H9 (cell line): ENCODE measurements around the gene GCM1. TPM values are rescaled to one million over a fixed set of nuclear protein-coding genes. Genes with fewer than 3 reads are reported as not detected.

Experiments
- DNase-seq: peaks from one replicate; pipeline ENCODE4 v3.0.0-alpha.2; 2017
- H2AFZ ChIP-seq: one replicate; pipeline ENCODE4 v1.6.1; 2013; ENCODE audit warnings: mild to moderate bottlenecking, low read length, control low read depth, moderate library complexity
- H2AK5ac ChIP-seq: 2 replicates; pipeline ENCODE4 v1.6.1; 2013; ENCODE audit warnings: low read length, control low read depth, mixed read lengths; ENCODE audit not compliant: insufficient read length
- H2BK120ac ChIP-seq: one replicate; pipeline ENCODE4 v1.6.1; 2013; ENCODE audit warnings: low read depth, mild to moderate bottlenecking, low read length, control low read depth, inconsistent platforms; ENCODE audit not compliant: poor library complexity, severe bottlenecking
- H2BK12ac ChIP-seq: 2 replicates; pipeline ENCODE4 v1.6.1; 2013; ENCODE audit warnings: low read length, control low read depth, mixed read lengths, low read depth; ENCODE audit not compliant: insufficient read length
- H2BK15ac ChIP-seq: 2 replicates; pipeline ENCODE4 v1.6.1; 2013; ENCODE audit warnings: low read depth, low read length, control low read depth
- H2BK20ac ChIP-seq: one replicate; pipeline ENCODE4 v1.6.1; 2013; ENCODE audit warnings: low read depth, mild to moderate bottlenecking, low read length, control low read depth, inconsistent platforms; ENCODE audit not compliant: poor library complexity, severe bottlenecking
- H2BK5ac ChIP-seq: 2 replicates; pipeline ENCODE4 v1.6.1; 2013; ENCODE audit warnings: low read length, control low read depth, mixed read lengths; ENCODE audit not compliant: insufficient read length
- H3K14ac ChIP-seq: 2 replicates; pipeline ENCODE4 v1.6.1; 2013; ENCODE audit warnings: low read length, control low read depth; ENCODE audit not compliant: insufficient read depth
- H3K18ac ChIP-seq: 2 replicates; pipeline ENCODE4 v1.6.1; 2013; ENCODE audit warnings: low read depth, mild to moderate bottlenecking, mixed read lengths, low read length, control low read depth; ENCODE audit not compliant: insufficient read length
- H3K23ac ChIP-seq: 2 replicates; pipeline ENCODE4 v1.6.1; 2013; ENCODE audit warnings: low read length, control low read depth, mixed read lengths, low read depth; ENCODE audit not compliant: insufficient read length
- H3K23me2 ChIP-seq: 2 replicates; pipeline ENCODE4 v1.6.1; 2013; ENCODE audit warnings: low read depth, mild to moderate bottlenecking, mixed read lengths, low read length, control low read depth; ENCODE audit not compliant: insufficient read length, poor library complexity, severe bottlenecking
- H3K27ac ChIP-seq: 2 replicates; pipeline ENCODE4 v1.5.1; 2013; ENCODE audit warnings: low read length, control low read depth, mixed read lengths, low read depth; ENCODE audit not compliant: insufficient read length
- H3K27me3 ChIP-seq: 2 replicates; pipeline ENCODE4 v1.6.1; 2013; ENCODE audit warnings: low read length, control low read depth, inconsistent platforms; ENCODE audit not compliant: insufficient read depth
- H3K4ac ChIP-seq: 2 replicates; pipeline ENCODE4 v1.6.1; 2013; ENCODE audit warnings: low read depth, mild to moderate bottlenecking, control low read depth, inconsistent platforms, low read length, moderate library complexity
- H3K4me1 ChIP-seq: 2 replicates; pipeline ENCODE4 v1.6.1; 2013; ENCODE audit warnings: low read length, control low read depth, inconsistent platforms; ENCODE audit not compliant: insufficient read depth
- H3K4me2 ChIP-seq: 2 replicates; pipeline ENCODE4 v1.6.1; 2013; ENCODE audit warnings: low read length, control low read depth, mixed read lengths; ENCODE audit not compliant: insufficient read length, insufficient read depth
- H3K56ac ChIP-seq: 2 replicates; pipeline ENCODE4 v1.6.1; 2013; ENCODE audit warnings: low read depth, mild to moderate bottlenecking, mixed read lengths, low read length, control low read depth; ENCODE audit not compliant: insufficient read length
- H3K79me1 ChIP-seq: 2 replicates; pipeline ENCODE4 v1.6.1; 2013; ENCODE audit warnings: low read depth, mild to moderate bottlenecking, moderate library complexity, low read length, control low read depth, inconsistent platforms; ENCODE audit not compliant: insufficient read depth, poor library complexity, severe bottlenecking
- H3K79me2 ChIP-seq: 2 replicates; pipeline ENCODE4 v1.6.1; 2013; ENCODE audit warnings: low read length, control low read depth, inconsistent platforms; ENCODE audit not compliant: insufficient read depth
- H3K9ac ChIP-seq: 2 replicates; pipeline ENCODE4 v1.6.1; 2013; ENCODE audit warnings: low read length, control low read depth, mixed read lengths; ENCODE audit not compliant: insufficient read length; ENCODE audit errors: extremely low read depth
- H3K9me3 ChIP-seq: one replicate; pipeline ENCODE4 v1.6.1; 2013; ENCODE audit warnings: low read depth, low read length, inconsistent platforms; ENCODE audit not compliant: control insufficient read depth
- H3T11ph ChIP-seq: one replicate; pipeline ENCODE4 v1.6.1; 2013; ENCODE audit warnings: mild to moderate bottlenecking, low read length, control low read depth, inconsistent platforms
- H4K20me1 ChIP-seq: one replicate; pipeline ENCODE4 v1.6.1; 2013; ENCODE audit not compliant: control insufficient read depth, insufficient read length, insufficient read depth
- H4K5ac ChIP-seq: 2 replicates; pipeline ENCODE4 v1.6.1; 2013; ENCODE audit warnings: low read depth, mild to moderate bottlenecking, mixed read lengths, low read length, control low read depth; ENCODE audit not compliant: insufficient read length
- H4K8ac ChIP-seq: replicated peaks from 2 replicates; pipeline ENCODE4 v1.6.1; 2013; ENCODE audit warnings: low read length, control low read depth, mixed read lengths, low read depth; ENCODE audit not compliant: insufficient read length
- H4K91ac ChIP-seq: 2 replicates; pipeline ENCODE4 v1.6.1; 2013; ENCODE audit warnings: low read depth, mild to moderate bottlenecking, moderate library complexity, mixed read lengths, low read length, control low read depth; ENCODE audit not compliant: insufficient read length
- H3K27ac Mint-ChIP-seq, 3 experiments: 2 replicates in 2 of 3; 3 replicates in 1 of 3; pipeline ENCODE4 v1.8.0; 2020 to 2021; ENCODE audit warnings: mixed read lengths in 3 of 3, mild to moderate bottlenecking in 1 of 3, moderate library complexity in 1 of 3
- H3K27me3 Mint-ChIP-seq: 2 replicates; pipeline ENCODE4 v1.8.0; 2021; ENCODE audit warnings: low read depth, mild to moderate bottlenecking, moderate library complexity, mixed read lengths
- H3K36me3 Mint-ChIP-seq, 3 experiments: 2 replicates in 2 of 3; 3 replicates in 1 of 3; pipeline ENCODE4 v1.8.0; 2020 to 2021; ENCODE audit warnings: low read depth in 3 of 3, mixed read lengths in 3 of 3; ENCODE audit not compliant: insufficient read depth in 1 of 3
- H3K4me1 Mint-ChIP-seq, 2 experiments: 2 replicates each; pipeline ENCODE4 v1.8.0; 2020; ENCODE audit warnings: mixed read lengths in 2 of 2
- H3K4me3 Mint-ChIP-seq, 2 experiments: 2 replicates in 1 of 2; 3 replicates in 1 of 2; pipeline ENCODE4 v1.8.0; 2020 to 2021; ENCODE audit warnings: mild to moderate bottlenecking in 2 of 2, mixed read lengths in 2 of 2, moderate library complexity in 1 of 2
- H3K9me3 Mint-ChIP-seq, 2 experiments: 2 replicates in 1 of 2; 3 replicates in 1 of 2; pipeline ENCODE4 v1.8.0; 2020; ENCODE audit warnings: mild to moderate bottlenecking in 2 of 2, mixed read lengths in 2 of 2, moderate library complexity in 1 of 2
- WGBS: extraction: QIAGEN DNeasy Blood & Tissue Kit; methylation state at CpG from one replicate; pipeline ENCODE4 v1.1.7; 2013; ENCODE audit warnings: missing lambda C conversion rate, low lambda C conversion rate, mixed read lengths; ENCODE audit not compliant: insufficient read length; ENCODE audit errors: extremely low coverage; 5-methylcytosine and 5-hydroxymethylcytosine counted together
- total RNA-seq: library from RNA; stranded (reverse); gene quantifications from 2 replicates; pipeline ENCODE4 v1.2.1, GENCODE V29; 2021
- TF ChIP-seq, protein P1 (sequence below): fragments of 200-600 bp; sonication (generic); conservative IDR thresholded peaks from 3 replicates; pipeline ENCODE4 v1.8.0; 2021; ENCODE audit warnings: antibody characterized with exemption, mild to moderate bottlenecking

The GCM1 gene
- total RNA-seq, 1 experiment from 2014 or later, result not detected

DNA sequence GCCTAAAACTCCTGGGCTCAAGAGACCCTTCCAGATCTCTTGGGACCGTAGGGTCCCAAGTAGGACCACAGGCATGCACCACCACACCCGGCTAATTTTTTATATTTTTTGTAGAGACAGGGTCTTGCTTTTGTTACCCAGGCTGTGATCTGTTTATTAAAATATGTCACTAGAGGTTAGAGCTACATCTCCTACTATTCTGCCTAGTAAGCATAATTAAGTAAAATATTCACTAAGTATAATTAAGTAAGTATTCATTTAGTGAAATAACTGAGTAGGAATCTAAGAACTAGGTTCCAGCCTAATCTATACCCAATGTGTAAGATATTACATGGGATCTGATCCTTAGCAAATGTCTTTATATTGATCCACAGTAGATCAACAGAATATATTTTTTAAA is 40.2 kb upstream of the GCM1 start:
- Histone ChIP-seq H2BK120ac (no peak overlapping the region), H3K4me1 (peaks cover 3% of the 10 kb centered on the region; the same call in 1 of the 2 replicates), H3K23me2 (no peaks in the 10 kb centered on the region), H4K91ac (no peak overlapping the region), H3K79me1 (no peaks in the 10 kb centered on the region), H4K8ac (no peak overlapping the region), H2AK5ac (no peak overlapping the region), H3K23ac (no peak overlapping the region), H3K27ac (no peak overlapping the region), H3K9ac (no peak overlapping the region), H3T11ph (no peak overlapping the region), H3K4me2 (no peak overlapping the region), H3K56ac (no peak overlapping the region), H3K27me3 (no peaks in the 10 kb centered on the region), H2BK5ac (no peak overlapping the region), H2BK15ac (no peak overlapping the region), H3K79me2 (no peaks in the 10 kb centered on the region), H2BK20ac (no peak overlapping the region), H3K4ac (no peak overlapping the region), H4K20me1 (no peaks in the 10 kb centered on the region), H3K14ac (no peak overlapping the region), H3K9me3 (no peaks in the 10 kb centered on the region), H2BK12ac (no peak overlapping the region), H3K18ac (no peak overlapping the region), H2AFZ (no peak overlapping the region), H4K5ac (no peak overlapping the region)
- no CpG with 5 or more reads among the region's 2 CpGs for WGBS
- peaks cover 9 to 12% of the 10 kb centered on the region in 2 experiments for H3K4me1 Mint-ChIP-seq
- H3K36me3 Mint-ChIP-seq, result no peaks in the 10 kb centered on the region
- H3K27me3 Mint-ChIP-seq, result no peaks in the 10 kb centered on the region
- DNase-seq, result no peak
- TF ChIP-seq, protein P1, sequence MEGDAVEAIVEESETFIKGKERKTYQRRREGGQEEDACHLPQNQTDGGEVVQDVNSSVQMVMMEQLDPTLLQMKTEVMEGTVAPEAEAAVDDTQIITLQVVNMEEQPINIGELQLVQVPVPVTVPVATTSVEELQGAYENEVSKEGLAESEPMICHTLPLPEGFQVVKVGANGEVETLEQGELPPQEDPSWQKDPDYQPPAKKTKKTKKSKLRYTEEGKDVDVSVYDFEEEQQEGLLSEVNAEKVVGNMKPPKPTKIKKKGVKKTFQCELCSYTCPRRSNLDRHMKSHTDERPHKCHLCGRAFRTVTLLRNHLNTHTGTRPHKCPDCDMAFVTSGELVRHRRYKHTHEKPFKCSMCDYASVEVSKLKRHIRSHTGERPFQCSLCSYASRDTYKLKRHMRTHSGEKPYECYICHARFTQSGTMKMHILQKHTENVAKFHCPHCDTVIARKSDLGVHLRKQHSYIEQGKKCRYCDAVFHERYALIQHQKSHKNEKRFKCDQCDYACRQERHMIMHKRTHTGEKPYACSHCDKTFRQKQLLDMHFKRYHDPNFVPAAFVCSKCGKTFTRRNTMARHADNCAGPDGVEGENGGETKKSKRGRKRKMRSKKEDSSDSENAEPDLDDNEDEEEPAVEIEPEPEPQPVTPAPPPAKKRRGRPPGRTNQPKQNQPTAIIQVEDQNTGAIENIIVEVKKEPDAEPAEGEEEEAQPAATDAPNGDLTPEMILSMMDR, result no peak
- H3K9me3 Mint-ChIP-seq, result 0 out of 5 replicates have a peak, but pooled peaks cover 0 to 3% of the 10 kb centered on the region in 2 experiments
- no peak overlapping the region for H3K4me3 Mint-ChIP-seq
- no peak overlapping the region for H3K27ac Mint-ChIP-seq
